B cell (primary cell): ENCODE measurements around the gene ACR. TPM values are rescaled to one million over a fixed set of nuclear protein-coding genes. Genes with fewer than 3 reads are reported as not detected.

ENCODE experiments used
- ATAC-seq: fragments of 200-7000 bp; cut with Tn5 transposase; one replicate; pipeline ENCODE4 v1.10.0; 2021; ENCODE audit warnings: low read depth, mild to moderate bottlenecking, moderate number of reproducible peaks, moderate library complexity
- CTCF ChIA-PET: fragments of 350-600 bp; sonication (Branson Sonifier 250); formaldehyde crosslinking; loops from one replicate; lab custom pipeline; 2021; ENCODE audit warnings: antibody characterized with exemption, inconsistent platforms; lab: Charles Lee
- POLR2A ChIA-PET: fragments of 350-600 bp; sonication (Branson Sonifier 250); formaldehyde crosslinking; loops from one replicate; lab custom pipeline; 2021; ENCODE audit warnings: antibody characterized with exemption; lab: Charles Lee
- DNase-seq: peaks from one replicate; pipeline ENCODE4 v3.0.0; 2013
- H2AFZ ChIP-seq: 2 replicates; pipeline ENCODE4 v1.6.1; 2012; ENCODE audit warnings: mild to moderate bottlenecking, low read depth, low read length; ENCODE audit not compliant: insufficient read depth, poor library complexity, severe bottlenecking
- H3K27ac ChIP-seq, 2 donors: 1 replicate in 1 of 2; 2 replicates in 1 of 2; pipeline ENCODE4 v1.5.1; 2012 to 2013; ENCODE audit warnings: low read length in 2 of 2, mild to moderate bottlenecking in 2 of 2, moderate library complexity in 1 of 2
- H3K27me3 ChIP-seq, 4 experiments: fragments of 200-600 bp in 1 of 4; sonication (generic) in 1 of 4; replicated peaks in 1 of 4; 1 replicate in 2 of 4; 2 replicates in 2 of 4; pipeline versions ENCODE4 v1.6.1 to v1.7.0; 2013 to 2016; ENCODE audit warnings: low read length in 3 of 4, mild to moderate bottlenecking in 2 of 4, mixed read lengths in 1 of 4, moderate library complexity in 1 of 4; ENCODE audit not compliant: insufficient read depth in 4 of 4, control insufficient read depth in 3 of 4; ENCODE audit errors: control extremely low read depth in 1 of 4
- H3K36me3 ChIP-seq, 2 experiments: replicated peaks in 1 of 2; 1 replicate in 1 of 2; 2 replicates in 1 of 2; pipeline versions ENCODE4 v1.6.1 to v1.7.1; 2013; ENCODE audit warnings: low read length in 1 of 2; ENCODE audit not compliant: insufficient read depth in 2 of 2, control insufficient read depth in 1 of 2; ENCODE audit errors: control extremely low read depth in 1 of 2, extremely low read depth in 1 of 2
- H3K4me1 ChIP-seq, 2 donors: fragments of 200-600 bp in 1 of 2; sonication (generic) in 1 of 2; 1 replicate in 1 of 2; 2 replicates in 1 of 2; pipeline versions ENCODE4 v1.5.1 to v1.6.1; 2013 to 2017; ENCODE audit warnings: low read length in 2 of 2; ENCODE audit not compliant: control insufficient read depth in 2 of 2, insufficient read depth in 2 of 2
- H3K4me2 ChIP-seq: replicated peaks from 2 replicates; pipeline ENCODE3; 2012; ENCODE audit warnings: mild to moderate bottlenecking, low read depth, low read length; ENCODE audit not compliant: poor library complexity, severe bottlenecking
- H3K4me3 ChIP-seq, 5 experiments: fragments of 200-600 bp in 1 of 5; sonication (generic) in 1 of 5; 1 replicate in 3 of 5; 2 replicates in 2 of 5; pipeline versions ENCODE4 v1.5.1 to v1.7.0; 2011 to 2016; ENCODE audit warnings: low read length in 4 of 5, mild to moderate bottlenecking in 4 of 5, low read depth in 2 of 5, control low read depth in 1 of 5, moderate library complexity in 1 of 5; ENCODE audit not compliant: insufficient read depth in 1 of 5; ENCODE audit errors: control extremely low read depth in 1 of 5, extremely low read depth in 1 of 5
- H3K79me2 ChIP-seq: fragments of 200-600 bp; sonication (generic); one replicate; pipeline ENCODE4 v1.6.0; 2016; ENCODE audit warnings: low read length; ENCODE audit not compliant: control insufficient read depth, insufficient read depth
- H3K9ac ChIP-seq: fragments of 200-600 bp; sonication (generic); 2 replicates; pipeline ENCODE4 v1.6.1; 2017; ENCODE audit warnings: mild to moderate bottlenecking, low read length, moderate library complexity
- H3K9me3 ChIP-seq, 3 donors: one replicate each; pipeline versions ENCODE4 v1.6.1 to v1.7.1; 2013; ENCODE audit warnings: low read length in 2 of 3; ENCODE audit not compliant: control insufficient read depth in 2 of 3, insufficient read depth in 1 of 3; ENCODE audit errors: control extremely low read depth in 1 of 3
- H4K20me1 ChIP-seq: 2 replicates; pipeline ENCODE4 v1.6.0; 2012; ENCODE audit warnings: mild to moderate bottlenecking, low read length; ENCODE audit not compliant: insufficient read depth, control insufficient read depth, poor library complexity, severe bottlenecking
- H3K27ac Mint-ChIP-seq: one replicate; pipeline ENCODE4 v1.8.0; 2021; ENCODE audit warnings: mixed read lengths
- H3K27me3 Mint-ChIP-seq: one replicate; pipeline ENCODE4 v1.8.0; 2021; ENCODE audit warnings: mixed read lengths
- H3K4me1 Mint-ChIP-seq: one replicate; pipeline ENCODE4 v1.8.0; 2021; ENCODE audit warnings: mixed read lengths
- H3K4me3 Mint-ChIP-seq: one replicate; pipeline ENCODE4 v1.8.0; 2021; ENCODE audit warnings: mixed read lengths
- H3K9me3 Mint-ChIP-seq: one replicate; pipeline ENCODE4 v1.8.0; 2022; ENCODE audit warnings: mixed read lengths; ENCODE audit not compliant: insufficient read depth
- EZH2 ChIP-seq: IDR thresholded peaks from 2 replicates; pipeline ENCODE4 v1.6.1; 2012; ENCODE audit warnings: borderline replicate concordance, low read depth, mild to moderate bottlenecking, moderate library complexity, low read length; ENCODE audit not compliant: insufficient read depth, poor library complexity, severe bottlenecking
- WGBS: methylation state at CpG from one replicate; pipeline ENCODE4 v1.1.5; 2013; ENCODE audit warnings: missing lambda C conversion rate; ENCODE audit not compliant: insufficient coverage; 5-methylcytosine and 5-hydroxymethylcytosine counted together
- intact Hi-C: fragments of 100-400 bp; cut with micrococcal nuclease; formaldehyde crosslinking; loops from one replicate; pipeline ENCODE4 v1.10.0; 2022
- polyA plus RNA-seq: library from polyadenylated mRNA; depleted of rRNA; stranded (reverse); fragments of >200 nt; gene quantifications from 2 replicates; pipeline ENCODE4 v1.2.3, GENCODE V29; 2012
- total RNA-seq, 2 donors: library from RNA; stranded (reverse); fragments of 120-200 nt in 1 of 2; gene quantifications; 1 replicate in 1 of 2; 2 replicates in 1 of 2; pipeline versions ENCODE4 v1.2.3 to v1.2.4, GENCODE V29; 2013 to 2022
- TF ChIP-seq, protein P1 (sequence below): fragments of 200-600 bp; IDR thresholded peaks from one replicate; pipeline ENCODE4 v1.8.0; 2022; ENCODE audit warnings: antibody characterized with exemption, mild to moderate bottlenecking

Gene ACR
- total and polyA plus RNA-seq, 2 donors (not counting 1 experiment from before 2014, with no cell fraction given), result not detected

DNA sequence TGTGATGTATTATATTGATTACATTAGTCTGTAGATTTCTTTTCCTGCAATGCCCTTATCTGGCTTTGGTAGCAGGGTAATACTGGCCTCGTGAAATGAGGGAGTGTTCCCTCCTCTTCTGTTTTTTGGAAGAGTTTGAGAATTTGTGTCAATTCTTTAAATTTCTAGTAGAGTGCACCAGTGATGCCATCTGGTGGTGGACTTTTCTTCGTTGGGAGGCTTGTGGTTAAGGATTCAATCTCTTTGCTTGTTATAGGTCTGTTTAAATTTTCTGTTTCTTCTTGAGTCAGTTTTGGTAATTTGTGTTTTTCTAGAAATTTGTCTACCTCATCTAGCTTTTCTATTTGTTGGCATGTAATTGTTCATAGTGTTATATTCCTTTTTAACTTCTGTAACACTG is 46.5 kb upstream of the ACR start:
- no peaks in the 10 kb centered on the region for H3K79me2 ChIP-seq
- Mint-ChIP-seq H3K4me3 (no peak overlapping the region), H3K27ac (no peak overlapping the region), H3K9me3 (no peaks in the 10 kb centered on the region), H3K4me1 (peaks cover 5% of the 10 kb centered on the region), H3K27me3 (peaks cover 9% of the 10 kb centered on the region)
- CTCF ChIA-PET, result no interaction called here
- H3K4me1 ChIP-seq, result no peaks in the 10 kb centered on the region
- POLR2A ChIA-PET, result no interaction called here
- ATAC-seq, result no peak
- no peaks in the 10 kb centered on the region for H3K27me3 ChIP-seq
- H3K9me3 ChIP-seq, result peaks cover 0 to 6% (median 0%) of the 10 kb centered on the region in 3 donors
- H4K20me1 ChIP-seq, result no peaks in the 10 kb centered on the region
- H3K9ac ChIP-seq, result no peak overlapping the region
- 29% methylated on average over 1 of the region's 2 CpGs for WGBS
- no peak overlapping the region for H3K27ac ChIP-seq
- intact Hi-C loops, result no loop called here
- no peak overlapping the region for H3K4me2 ChIP-seq
- no peak overlapping the region for H3K4me3 ChIP-seq
- H3K36me3 ChIP-seq, result no peaks in the 10 kb centered on the region
- H2AFZ ChIP-seq, result no peak overlapping the region
- peak; percentile 41 for DNase-seq
- TF ChIP-seq, protein P1, sequence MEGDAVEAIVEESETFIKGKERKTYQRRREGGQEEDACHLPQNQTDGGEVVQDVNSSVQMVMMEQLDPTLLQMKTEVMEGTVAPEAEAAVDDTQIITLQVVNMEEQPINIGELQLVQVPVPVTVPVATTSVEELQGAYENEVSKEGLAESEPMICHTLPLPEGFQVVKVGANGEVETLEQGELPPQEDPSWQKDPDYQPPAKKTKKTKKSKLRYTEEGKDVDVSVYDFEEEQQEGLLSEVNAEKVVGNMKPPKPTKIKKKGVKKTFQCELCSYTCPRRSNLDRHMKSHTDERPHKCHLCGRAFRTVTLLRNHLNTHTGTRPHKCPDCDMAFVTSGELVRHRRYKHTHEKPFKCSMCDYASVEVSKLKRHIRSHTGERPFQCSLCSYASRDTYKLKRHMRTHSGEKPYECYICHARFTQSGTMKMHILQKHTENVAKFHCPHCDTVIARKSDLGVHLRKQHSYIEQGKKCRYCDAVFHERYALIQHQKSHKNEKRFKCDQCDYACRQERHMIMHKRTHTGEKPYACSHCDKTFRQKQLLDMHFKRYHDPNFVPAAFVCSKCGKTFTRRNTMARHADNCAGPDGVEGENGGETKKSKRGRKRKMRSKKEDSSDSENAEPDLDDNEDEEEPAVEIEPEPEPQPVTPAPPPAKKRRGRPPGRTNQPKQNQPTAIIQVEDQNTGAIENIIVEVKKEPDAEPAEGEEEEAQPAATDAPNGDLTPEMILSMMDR, result peak; percentile 62
- no peak for TF ChIP-seq EZH2

DNA sequence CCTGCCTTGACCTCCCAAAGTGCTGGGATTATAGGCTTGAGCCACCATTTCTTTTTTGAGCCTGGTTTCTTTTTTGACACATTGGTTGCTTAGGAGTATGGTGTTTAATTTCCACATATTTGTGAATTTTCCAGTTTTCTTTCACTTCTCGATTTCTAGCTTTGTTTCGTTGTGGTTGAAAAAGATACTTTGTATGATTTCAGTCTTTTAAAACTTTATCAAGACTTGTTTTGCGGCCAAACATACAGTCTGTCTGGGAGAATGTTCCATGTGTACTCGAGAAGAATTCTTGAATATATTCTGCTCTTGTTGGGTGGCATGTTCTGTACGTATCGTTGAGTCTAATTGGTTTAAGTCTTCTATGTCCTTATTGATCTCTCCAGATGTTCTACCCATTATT is 44.5 kb upstream of the ACR start:
- ChIA-PET POLR2A (no interaction called here), CTCF (no interaction called here)
- no peak for ATAC-seq
- no peak overlapping the region for H3K4me3 ChIP-seq
- no peaks in the 10 kb centered on the region for H3K4me1 ChIP-seq
- H3K27me3 ChIP-seq, result no peaks in the 10 kb centered on the region
- intact Hi-C loops, result no loop called here
- H2AFZ ChIP-seq, result no peak overlapping the region
- H3K4me1 Mint-ChIP-seq, result no peaks in the 10 kb centered on the region
- H3K27me3 Mint-ChIP-seq, result peaks cover 4% of the 10 kb centered on the region
- no peaks in the 10 kb centered on the region for H3K9me3 Mint-ChIP-seq
- no peaks in the 10 kb centered on the region for H3K36me3 ChIP-seq
- H3K27ac Mint-ChIP-seq, result no peak overlapping the region
- no peak overlapping the region for H3K4me2 ChIP-seq
- no peak for TF ChIP-seq EZH2
- TF ChIP-seq, protein P1, result no peak
- H3K9ac ChIP-seq, result no peak overlapping the region
- DNase-seq, result no peak
- H4K20me1 ChIP-seq, result no peaks in the 10 kb centered on the region
- no peak overlapping the region for H3K27ac ChIP-seq
- peaks cover 0 to 6% (median 0%) of the 10 kb centered on the region in 3 donors for H3K9me3 ChIP-seq
- no peak overlapping the region for H3K4me3 Mint-ChIP-seq
- H3K79me2 ChIP-seq, result no peaks in the 10 kb centered on the region
- WGBS, result no CpG with 5 or more reads among the region's 6 CpGs
